BE2C (cell line): ENCODE data around the gene VWF.

Experiments used
- DNase-seq: peaks from one replicate; pipeline ENCODE4 v3.0.0-alpha.2; 2020
- H3K27me3 ChIP-seq: fragments of 250-450 bp; sonication (Bioruptor Pico); 2 replicates; pipeline ENCODE4 v1.5.1; 2020; ENCODE audit warnings: mild to moderate bottlenecking
- H3K36me3 ChIP-seq: fragments of 250-450 bp; sonication (Bioruptor Pico); 2 replicates; pipeline ENCODE4 v1.5.1; 2020; ENCODE audit warnings: mild to moderate bottlenecking
- H3K4me1 ChIP-seq: fragments of 250-450 bp; sonication (Bioruptor Pico); 2 replicates; pipeline ENCODE4 v1.5.1; 2020
- H3K4me3 ChIP-seq: 2 replicates; pipeline ENCODE4 v1.5.1; 2011; ENCODE audit warnings: low read depth, low read length
- H3K9me3 ChIP-seq: fragments of 250-450 bp; sonication (Bioruptor Pico); 2 replicates; pipeline ENCODE4 v1.5.1; 2020
- CTCF ChIP-seq: IDR thresholded peaks from 2 replicates; pipeline ENCODE4 v1.5.1; 2012; ENCODE audit warnings: mild to moderate bottlenecking, low read depth, low read length

The VWF gene

GRCh38 chr12:6140651-6141447, 16.4 kb upstream of the VWF start:
- no peak for DNase-seq
- Histone ChIP-seq H3K4me1 (no peaks in the 10 kb centered on the region), H3K9me3 (no peaks in the 10 kb centered on the region; the same call in 1 of the 2 replicates), H3K4me3 (no peak overlapping the region), H3K27me3 (no peaks in the 10 kb centered on the region), H3K36me3 (no peaks in the 10 kb centered on the region)
- TF ChIP-seq CTCF: no peak

GRCh38 chr12:6135071-6135470, 10.6 kb upstream of the VWF start:
- Histone ChIP-seq H3K36me3 (no peaks in the 10 kb centered on the region), H3K4me1 (no peaks in the 10 kb centered on the region), H3K4me3 (no peak overlapping the region), H3K27me3 (no peaks in the 10 kb centered on the region), H3K9me3 (0 out of 2 replicates have a peak, but pooled peaks cover 2% of the 10 kb centered on the region)
- TF ChIP-seq CTCF: no peak
- no peak for DNase-seq

- no peak for TF ChIP-seq CTCF
- 0 out of 2 replicates have a peak, but pooled peaks cover 2% of the 10 kb centered on the region for H3K9me3 ChIP-seq
Measured at GRCh38 chr12:6133642-6134041, 9.2 kb upstream of the VWF start.

GRCh38 chr12:6132496-6132895, 8.0 kb upstream of the VWF start:
- DNase-seq: no peak
- no peaks in the 10 kb centered on the region for H3K36me3 ChIP-seq
- no peak for TF ChIP-seq CTCF

More at GRCh38 chr12:6133642-6134041, 9.2 kb upstream of the VWF start:
- no peak for DNase-seq
- H3K4me1 ChIP-seq: no peaks in the 10 kb centered on the region
- H3K36me3 ChIP-seq: no peaks in the 10 kb centered on the region
- no peaks in the 10 kb centered on the region for H3K27me3 ChIP-seq
- H3K4me3 ChIP-seq: no peak overlapping the region

GRCh38 chr12:6125310-6125608, 789 bp upstream of the VWF start:
- Histone ChIP-seq H3K27me3 (no peaks in the 10 kb centered on the region), H3K4me3 (no peak overlapping the region), H3K9me3 (no peaks in the 10 kb centered on the region), H3K36me3 (no peaks in the 10 kb centered on the region), H3K4me1 (no peaks in the 10 kb centered on the region)
- no peak for TF ChIP-seq CTCF
- no peak for DNase-seq

More at GRCh38 chr12:6132496-6132895, 8.0 kb upstream of the VWF start:
- H3K27me3 ChIP-seq: no peaks in the 10 kb centered on the region
- no peak overlapping the region for H3K4me3 ChIP-seq
- H3K4me1 ChIP-seq: no peaks in the 10 kb centered on the region
- H3K9me3 ChIP-seq: 0 out of 2 replicates have a peak, but pooled peaks cover 2% of the 10 kb centered on the region

- Histone ChIP-seq H3K4me3 (no peak overlapping the region), H3K36me3 (no peaks in the 10 kb centered on the region), H3K27me3 (no peaks in the 10 kb centered on the region), H3K4me1 (no peaks in the 10 kb centered on the region), H3K9me3 (no peaks in the 10 kb centered on the region)
- TF ChIP-seq CTCF: no peak
- no peak for DNase-seq
Measured at GRCh38 chr12:6123258-6123657, 1.2 kb downstream of the VWF start.
